H7 (cell line): ENCODE results near the gene OGFOD3. TPM values are rescaled to one million over a fixed set of nuclear protein-coding genes. Genes with fewer than 3 reads are reported as not detected.
"Not testable (repeated sequence)": the region's sequence is repeated elsewhere in the genome, so short reads cannot be mapped to it uniquely, and the experiment has no call there.

Experiments
- DNase-seq: peaks from one replicate; pipeline ENCODE4 v3.0.0; 2012
- H3K27me3 ChIP-seq: 2 replicates; pipeline ENCODE4 v1.6.0; 2011; ENCODE audit warnings: mild to moderate bottlenecking, low read length; ENCODE audit not compliant: control insufficient read depth, insufficient read depth
- H3K36me3 ChIP-seq: replicated peaks from 2 replicates; pipeline ENCODE4 v1.5.1; 2011; ENCODE audit warnings: low read length; ENCODE audit not compliant: control insufficient read depth, insufficient read depth
- H3K4me3 ChIP-seq: 2 replicates; pipeline ENCODE4 v1.5.1; 2011; ENCODE audit warnings: low read depth, mild to moderate bottlenecking, control low read depth, low read length, moderate library complexity; ENCODE audit not compliant: insufficient read depth
- total RNA-seq: library from RNA; depleted of rRNA; stranded (reverse); fragments of >200 nt; shearing (Covaris generic); gene quantifications from 2 replicates; pipeline ENCODE4 v1.2.3, GENCODE V29; 2014; rRNA removed

The OGFOD3 gene
- 26.2 and 28.6 TPM in 2 replicates for total RNA-seq

- DNase-seq: peak; percentile 100
- Histone ChIP-seq H3K4me3 (peak within 1 kb of the TSS; percentile 73), H3K27me3 (no peaks in the 10 kb centered on the region; the same call in 1 of the 2 replicates), H3K36me3 (0 out of 2 replicates have a peak, but pooled peaks cover 3% of the 10 kb centered on the region)
Measured at GRCh38 chr17:82418001-82418986, at the start of gene OGFOD3, which contains the start of gene HEXD. OGFOD3 (minus strand) TSS chr17:82418586; CDS start chr17:82418485, 101 bp downstream. HEXD (plus strand) TSS chr17:82418347; CDS start chr17:82419800, 1,453 bp downstream.

- no peak for DNase-seq
- peaks cover 19% of the 10 kb centered on the region for H3K36me3 ChIP-seq
- no peaks in the 10 kb centered on the region for H3K27me3 ChIP-seq
- no peak overlapping the region for H3K4me3 ChIP-seq
Measured at GRCh38 chr17:82465023-82465603, 46.7 kb upstream of the OGFOD3 start.

GRCh38 chr17:82464567-82464929, 46.2 kb upstream of the OGFOD3 start:
- no peaks in the 10 kb centered on the region for H3K27me3 ChIP-seq
- peaks cover 19% of the 10 kb centered on the region for H3K36me3 ChIP-seq
- H3K4me3 ChIP-seq: no peak overlapping the region
- DNase-seq: no peak

GRCh38 chr17:82463925-82464566, 45.7 kb upstream of the OGFOD3 start:
- Histone ChIP-seq H3K4me3 (no peak overlapping the region), H3K36me3 (peaks cover 16% of the 10 kb centered on the region), H3K27me3 (no peaks in the 10 kb centered on the region)
- DNase-seq: no peak

- DNase-seq: no peak
- Histone ChIP-seq H3K27me3 (no peaks in the 10 kb centered on the region), H3K36me3 (peaks cover 13% of the 10 kb centered on the region), H3K4me3 (no peak overlapping the region)
Measured at GRCh38 chr17:82463391-82463790, 45.0 kb upstream of the OGFOD3 start.

GRCh38 chr17:82461827-82462524, 43.6 kb upstream of the OGFOD3 start:
- DNase-seq: no peak
- Histone ChIP-seq H3K36me3 (peaks cover 13% of the 10 kb centered on the region), H3K4me3 (no peak overlapping the region), H3K27me3 (no peaks in the 10 kb centered on the region)

GRCh38 chr17:82459936-82460335, 41.5 kb upstream of the OGFOD3 start:
- H3K27me3 ChIP-seq, H3K4me3 ChIP-seq, DNase-seq: not testable (repeated sequence)
- H3K36me3 ChIP-seq: peaks cover 11% of the 10 kb centered on the region

- no peaks in the 10 kb centered on the region for H3K27me3 ChIP-seq
- H3K36me3 ChIP-seq: peaks cover 6% of the 10 kb centered on the region
- peak overlapping the region; percentile 98 for H3K4me3 ChIP-seq
- DNase-seq: peak; percentile 77
Measured at GRCh38 chr17:82458885-82459424, 40.6 kb upstream of the OGFOD3 start.

GRCh38 chr17:82458179-82458884, 39.9 kb upstream of the OGFOD3 start, which contains the start of gene NARF:
NARF (plus strand) TSS chr17:82458741; CDS start chr17:82458804, 63 bp downstream.
- DNase-seq: peak; percentile 100
- H3K27me3 ChIP-seq: no peaks in the 10 kb centered on the region
- peak within 1 kb of the TSS; percentile 98 for H3K4me3 ChIP-seq
- peaks cover 4% of the 10 kb centered on the region for H3K36me3 ChIP-seq

- DNase-seq: no peak
- H3K36me3 ChIP-seq: peaks cover 4% of the 10 kb centered on the region
- H3K27me3 ChIP-seq: no peaks in the 10 kb centered on the region
- peak overlapping the region; percentile 98 for H3K4me3 ChIP-seq
Measured at GRCh38 chr17:82457929-82458178, 39.5 kb upstream of the OGFOD3 start.

GRCh38 chr17:82457073-82457928, 38.9 kb upstream of the OGFOD3 start:
- Histone ChIP-seq H3K4me3 (peak overlapping the region; percentile 98), H3K36me3 (peaks cover 1% of the 10 kb centered on the region; the same call in 1 of the 2 replicates), H3K27me3 (no peaks in the 10 kb centered on the region)
- no peak for DNase-seq

- DNase-seq, H3K27me3 ChIP-seq, H3K36me3 ChIP-seq, H3K4me3 ChIP-seq: not testable (repeated sequence)
Measured at GRCh38 chr17:82453706-82454105, 35.3 kb upstream of the OGFOD3 start.

- H3K36me3 ChIP-seq, DNase-seq: not testable (repeated sequence)
Measured at GRCh38 chr17:82453151-82453550, 34.8 kb upstream of the OGFOD3 start.

More at GRCh38 chr17:82453151-82453550, 34.8 kb upstream of the OGFOD3 start:
- not testable (repeated sequence) for H3K4me3 ChIP-seq, H3K27me3 ChIP-seq
